ENCODE data around the gene ESRRG.

Gene ESRRG

GRCh38 chr1:216621536-216621935 lies 101.7 kb downstream of the ESRRG start:
- no peak for DNase-seq (ENCODE audit: low read depth)
- TF ChIP-seq, protein P1, sequence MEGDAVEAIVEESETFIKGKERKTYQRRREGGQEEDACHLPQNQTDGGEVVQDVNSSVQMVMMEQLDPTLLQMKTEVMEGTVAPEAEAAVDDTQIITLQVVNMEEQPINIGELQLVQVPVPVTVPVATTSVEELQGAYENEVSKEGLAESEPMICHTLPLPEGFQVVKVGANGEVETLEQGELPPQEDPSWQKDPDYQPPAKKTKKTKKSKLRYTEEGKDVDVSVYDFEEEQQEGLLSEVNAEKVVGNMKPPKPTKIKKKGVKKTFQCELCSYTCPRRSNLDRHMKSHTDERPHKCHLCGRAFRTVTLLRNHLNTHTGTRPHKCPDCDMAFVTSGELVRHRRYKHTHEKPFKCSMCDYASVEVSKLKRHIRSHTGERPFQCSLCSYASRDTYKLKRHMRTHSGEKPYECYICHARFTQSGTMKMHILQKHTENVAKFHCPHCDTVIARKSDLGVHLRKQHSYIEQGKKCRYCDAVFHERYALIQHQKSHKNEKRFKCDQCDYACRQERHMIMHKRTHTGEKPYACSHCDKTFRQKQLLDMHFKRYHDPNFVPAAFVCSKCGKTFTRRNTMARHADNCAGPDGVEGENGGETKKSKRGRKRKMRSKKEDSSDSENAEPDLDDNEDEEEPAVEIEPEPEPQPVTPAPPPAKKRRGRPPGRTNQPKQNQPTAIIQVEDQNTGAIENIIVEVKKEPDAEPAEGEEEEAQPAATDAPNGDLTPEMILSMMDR (IDR thresholded peaks at IDR 0.05; ENCODE audit: insufficient read depth, low read depth, low read length, missing control alignments), result no peak
- no peak overlapping the region for H3K4me3 ChIP-seq (ENCODE audit: low read depth, low read length)

- no peak for DNase-seq (ENCODE audit: low read depth)
- TF ChIP-seq, protein P1 (IDR thresholded peaks at IDR 0.05; ENCODE audit: insufficient read depth, low read depth, low read length, missing control alignments), result no peak
- H3K4me3 ChIP-seq (ENCODE audit: low read depth, low read length), result no peak overlapping the region
Observed at GRCh38 chr1:216617081-216617875, 106.0 kb downstream of the ESRRG start.

GRCh38 chr1:216616425-216616824 lies 106.8 kb downstream of the ESRRG start:
- TF ChIP-seq, protein P1 (IDR thresholded peaks at IDR 0.05; ENCODE audit: insufficient read depth, low read depth, low read length, missing control alignments), result no peak
- H3K4me3 ChIP-seq (ENCODE audit: low read depth, low read length), result no peak overlapping the region
- no peak for DNase-seq (ENCODE audit: low read depth)

DNA sequence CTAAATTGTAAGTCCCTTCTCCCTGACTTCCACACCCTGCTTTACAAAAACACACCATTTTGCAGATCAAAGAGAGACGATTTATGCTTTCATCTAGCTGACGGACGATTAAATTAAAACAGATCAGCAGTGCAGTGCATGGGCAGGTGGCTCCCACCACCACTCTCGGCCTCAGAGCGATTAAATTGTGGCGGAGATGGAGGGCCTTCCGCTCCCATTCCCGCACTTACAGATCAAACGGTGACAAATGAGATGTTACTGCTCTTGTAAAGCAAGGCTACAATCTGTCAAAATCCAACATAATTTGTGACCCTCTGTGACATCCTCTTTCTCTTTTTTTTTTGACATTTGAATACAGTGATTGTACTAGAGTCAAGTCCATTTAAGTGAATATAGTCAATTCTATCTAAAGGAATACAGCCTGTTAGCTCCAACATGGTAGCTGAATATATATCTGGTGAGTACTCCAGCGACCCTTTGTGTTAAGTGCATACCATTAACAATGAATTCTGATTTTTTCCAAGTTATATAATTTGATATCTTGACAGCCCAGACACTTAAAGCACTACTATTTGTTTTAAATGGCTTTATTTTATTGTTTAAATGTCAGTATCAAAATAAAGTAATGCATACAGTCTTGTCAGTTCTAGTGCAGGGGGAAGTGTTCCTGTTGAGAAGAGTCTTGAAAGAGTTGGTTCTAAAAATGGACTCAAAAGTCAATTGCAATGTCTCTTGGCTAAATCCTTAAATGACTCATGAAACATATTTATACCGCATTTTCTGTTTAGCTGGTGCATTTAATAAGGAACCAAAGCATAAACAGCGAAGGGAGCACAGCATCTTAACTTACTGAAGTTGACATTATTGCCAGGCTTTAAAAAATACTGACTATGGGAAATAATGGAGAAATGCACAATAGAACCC lies 109.0 kb downstream of the ESRRG start:
- TF ChIP-seq, protein P1 (IDR thresholded peaks at IDR 0.05; ENCODE audit: insufficient read depth, low read depth, low read length, missing control alignments), result no peak
- DNase-seq (ENCODE audit: low read depth), result no peak
- no peak overlapping the region for H3K4me3 ChIP-seq (ENCODE audit: low read depth, low read length)

GRCh38 chr1:216612291-216612690 lies 110.9 kb downstream of the ESRRG start:
- TF ChIP-seq, protein P1 (IDR thresholded peaks at IDR 0.05; ENCODE audit: insufficient read depth, low read depth, low read length, missing control alignments), result no peak
- H3K4me3 ChIP-seq (ENCODE audit: low read depth, low read length), result no peak overlapping the region
- DNase-seq (ENCODE audit: low read depth), result no peak

DNA sequence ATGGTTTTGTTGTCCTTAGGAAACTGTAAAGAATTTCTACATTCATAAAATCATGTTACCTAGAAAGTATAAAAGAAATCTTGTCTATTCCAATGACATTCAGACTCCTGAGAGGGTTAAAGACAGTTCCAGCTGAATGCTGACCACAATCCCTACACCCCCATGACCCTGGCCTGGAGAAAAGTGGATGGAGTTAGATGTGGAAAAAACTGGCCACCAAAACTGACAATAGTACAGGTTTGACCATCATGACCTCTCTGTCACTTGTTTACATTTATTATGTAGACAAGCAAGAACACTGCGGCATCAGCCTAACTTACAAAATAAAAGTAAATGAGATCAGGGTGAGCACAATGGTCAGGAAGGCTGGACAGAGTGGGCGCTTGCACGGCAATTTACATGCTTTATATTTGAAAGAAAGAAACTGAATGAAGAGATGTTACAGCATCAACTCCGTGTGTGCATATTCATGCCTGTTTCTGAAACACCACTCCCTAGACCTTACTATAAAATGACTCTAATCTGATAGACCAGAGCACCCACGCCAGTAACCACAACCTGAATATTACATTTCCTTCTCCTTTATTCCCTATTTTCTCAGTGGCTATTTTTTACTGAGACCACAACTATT lies 116.0 kb downstream of the ESRRG start:
- H3K4me3 ChIP-seq (ENCODE audit: low read depth, low read length), result no peak overlapping the region
- TF ChIP-seq, protein P1 (IDR thresholded peaks at IDR 0.05; ENCODE audit: insufficient read depth, low read depth, low read length, missing control alignments), result no peak

More for the DNA sequence above, 116.0 kb downstream of the ESRRG start:
- DNase-seq (ENCODE audit: low read depth), result no peak

Measured in GM12865 (cell line).